GM23338 (cell line): ENCODE results near the gene EPHA6. TPM values are rescaled to one million over a fixed set of nuclear protein-coding genes. Genes with fewer than 3 reads are reported as not detected.

Experiments used
- ATAC-seq: fragments of 200-7000 bp; cut with Tn5 transposase; 3 replicates; pipeline ENCODE4 v1.9.1; 2020
- DNase-seq: peaks from one replicate; pipeline ENCODE4 v3.0.0-alpha.2; 2015; ENCODE audit warnings: low spot score
- H2AFZ ChIP-seq: fragments of 200-600 bp; sonication (generic); 2 replicates; pipeline ENCODE4 v1.8.0; 2016; ENCODE audit warnings: antibody characterized with exemption, mild to moderate bottlenecking, moderate library complexity
- H3F3A ChIP-seq: fragments of 200-600 bp; sonication (generic); replicated peaks from 2 replicates; pipeline ENCODE4 v1.8.0; 2017; ENCODE audit warnings: antibody characterized with exemption, mixed run types, low read depth
- H3K27ac ChIP-seq: fragments of 200-600 bp; sonication (generic); 2 replicates; pipeline ENCODE4 v1.6.1; 2016; ENCODE audit warnings: low read depth
- H3K27me3 ChIP-seq: fragments of 200-600 bp; sonication (generic); 2 replicates; pipeline ENCODE4 v1.8.0; 2016; ENCODE audit warnings: mild to moderate bottlenecking, mixed run types, moderate library complexity; ENCODE audit not compliant: insufficient read depth
- H3K36me3 ChIP-seq: fragments of 200-600 bp; sonication (generic); 2 replicates; pipeline ENCODE4 v1.8.0; 2016; ENCODE audit warnings: mild to moderate bottlenecking; ENCODE audit not compliant: insufficient read depth
- H3K4me1 ChIP-seq: fragments of 200-600 bp; sonication (generic); 2 replicates; pipeline ENCODE4 v1.8.0; 2016; ENCODE audit warnings: mild to moderate bottlenecking, moderate library complexity; ENCODE audit not compliant: insufficient read depth
- H3K4me2 ChIP-seq: fragments of 200-600 bp; sonication (generic); 2 replicates; pipeline ENCODE4 v1.7.1; 2017; ENCODE audit warnings: mixed run types
- H3K4me3 ChIP-seq: fragments of 200-600 bp; sonication (generic); 2 replicates; pipeline ENCODE4 v1.6.1; 2016; ENCODE audit warnings: mixed run types
- H3K79me2 ChIP-seq: fragments of 200-600 bp; sonication (generic); replicated peaks from 2 replicates; pipeline ENCODE4 v1.8.0; 2017; ENCODE audit warnings: mild to moderate bottlenecking; ENCODE audit not compliant: insufficient read depth
- H3K9me2 ChIP-seq: fragments of 200-600 bp; sonication (generic); 2 replicates; pipeline ENCODE4 v1.8.0; 2017; ENCODE audit not compliant: insufficient read depth
- H4K20me1 ChIP-seq: fragments of 200-600 bp; sonication (generic); replicated peaks from 2 replicates; pipeline ENCODE4 v1.8.0; 2017; ENCODE audit warnings: mild to moderate bottlenecking; ENCODE audit not compliant: insufficient read depth
- H3K27ac Mint-ChIP-seq: 2 replicates; pipeline ENCODE4 v1.8.0; 2020; ENCODE audit warnings: inconsistent platforms, mild to moderate bottlenecking, moderate library complexity, mixed read lengths
- H3K27me3 Mint-ChIP-seq: 3 replicates; pipeline ENCODE4 v1.8.0; 2022; ENCODE audit warnings: low read depth, mild to moderate bottlenecking, moderate library complexity, mixed read lengths, inconsistent platforms; ENCODE audit not compliant: insufficient read depth, poor library complexity
- H3K36me3 Mint-ChIP-seq: 3 replicates; pipeline ENCODE4 v1.8.0; 2021; ENCODE audit warnings: low read depth, mild to moderate bottlenecking, inconsistent platforms, moderate library complexity, mixed read lengths
- H3K4me1 Mint-ChIP-seq: 3 replicates; pipeline ENCODE4 v1.8.0; 2020; ENCODE audit warnings: mild to moderate bottlenecking, inconsistent platforms, mixed read lengths
- H3K4me3 Mint-ChIP-seq: 3 replicates; pipeline ENCODE4 v1.8.0; 2021; ENCODE audit warnings: moderate library complexity, mild to moderate bottlenecking, inconsistent platforms, mixed read lengths
- H3K9me3 Mint-ChIP-seq: 3 replicates; pipeline ENCODE4 v1.8.0; 2020; ENCODE audit warnings: moderate library complexity, mild to moderate bottlenecking, inconsistent platforms, mixed read lengths
- CREB1 ChIP-seq: fragments of 250-450 bp; sonication (Bioruptor Pico); IDR thresholded peaks from 2 replicates; pipeline ENCODE4 v1.5.0; 2020; ENCODE audit warnings: low read depth, mild to moderate bottlenecking, moderate library complexity
- EZH2 ChIP-seq: fragments of 200-600 bp; sonication (generic); IDR thresholded peaks from one replicate; pipeline ENCODE4 v1.8.0; 2017; ENCODE audit warnings: antibody characterized with exemption, mild to moderate bottlenecking, low read depth; ENCODE audit not compliant: unreplicated experiment
- JUNB ChIP-seq: IDR thresholded peaks from one replicate; pipeline ENCODE4 v1.6.1; 2016; ENCODE audit warnings: antibody characterized with exemption; ENCODE audit not compliant: unreplicated experiment
- NANOG ChIP-seq: IDR thresholded peaks from 2 replicates; pipeline ENCODE4 v1.6.1; 2016; ENCODE audit warnings: antibody characterized with exemption, borderline replicate concordance
- POLR2AphosphoS5 ChIP-seq: IDR thresholded peaks from 2 replicates; pipeline ENCODE4 v1.6.1; 2016; ENCODE audit warnings: antibody characterized with exemption, low read depth
- STAT1 ChIP-seq: IDR thresholded peaks from one replicate; pipeline ENCODE4 v1.6.1; 2016; ENCODE audit warnings: antibody characterized with exemption; ENCODE audit not compliant: unreplicated experiment
- ZNF331 ChIP-seq: fragments of 250-450 bp; sonication (Bioruptor Pico); IDR thresholded peaks from 2 replicates; pipeline ENCODE4 v1.5.0; 2020; ENCODE audit warnings: low read depth, mild to moderate bottlenecking, moderate library complexity
- polyA plus RNA-seq: library from polyadenylated mRNA; unstranded; fragments of >200 nt; fragmentation: Nextera tagmentation; extraction: Ambion mirVana; gene quantifications from 2 replicates; pipeline ENCODE4 v1.2.1, GENCODE V29; 2016
- total RNA-seq: library from RNA; depleted of rRNA; stranded (reverse); fragments of >200 nt; shearing (Covaris generic); gene quantifications from 2 replicates; pipeline ENCODE4 v1.2.3, GENCODE V29; 2014
- TF ChIP-seq, protein P1 (sequence below), 2 experiments: fragments of 200-600 bp in 1 of 2; sonication (generic) in 1 of 2; conservative IDR thresholded peaks; 2 replicates each; pipeline versions ENCODE4 v1.5.1 to v1.6.1; 2016 to 2017; ENCODE audit warnings: antibody characterized with exemption in 2 of 2, low read depth in 2 of 2, mild to moderate bottlenecking in 2 of 2, moderate library complexity in 1 of 2
- TF ChIP-seq, protein P2 (sequence below): IDR thresholded peaks from one replicate; pipeline ENCODE4 v1.6.1; 2018; ENCODE audit warnings: antibody characterized with exemption; ENCODE audit not compliant: unreplicated experiment

Gene EPHA6
- total and polyA plus RNA-seq, 2 experiments from 2014 or later = 0.37 to 2.6 TPM

DNA sequence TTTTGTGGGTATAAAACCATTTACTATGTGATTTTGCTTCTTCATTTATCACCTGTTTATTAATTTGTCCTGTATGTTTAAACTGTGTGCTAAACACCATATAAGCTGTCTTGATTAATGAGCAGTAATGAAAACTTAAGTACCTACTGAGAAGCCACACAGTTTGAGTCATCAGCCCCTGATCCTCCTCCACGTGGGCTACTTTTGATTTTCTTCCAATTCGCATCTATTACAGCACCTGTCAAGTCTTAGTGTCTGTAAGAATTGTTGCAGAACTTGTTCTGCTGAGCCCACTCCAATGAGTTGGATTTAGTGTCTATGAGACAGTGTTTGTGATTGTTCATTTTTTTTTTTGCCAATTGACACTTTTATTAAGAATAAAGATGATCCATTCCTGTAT, 16.8 kb downstream of the EPHA6 start (continued):
- TF ChIP-seq CREB1 (CRISPR knock-in tag) (no peak), STAT1 (no peak)
- TF ChIP-seq, protein P1, sequence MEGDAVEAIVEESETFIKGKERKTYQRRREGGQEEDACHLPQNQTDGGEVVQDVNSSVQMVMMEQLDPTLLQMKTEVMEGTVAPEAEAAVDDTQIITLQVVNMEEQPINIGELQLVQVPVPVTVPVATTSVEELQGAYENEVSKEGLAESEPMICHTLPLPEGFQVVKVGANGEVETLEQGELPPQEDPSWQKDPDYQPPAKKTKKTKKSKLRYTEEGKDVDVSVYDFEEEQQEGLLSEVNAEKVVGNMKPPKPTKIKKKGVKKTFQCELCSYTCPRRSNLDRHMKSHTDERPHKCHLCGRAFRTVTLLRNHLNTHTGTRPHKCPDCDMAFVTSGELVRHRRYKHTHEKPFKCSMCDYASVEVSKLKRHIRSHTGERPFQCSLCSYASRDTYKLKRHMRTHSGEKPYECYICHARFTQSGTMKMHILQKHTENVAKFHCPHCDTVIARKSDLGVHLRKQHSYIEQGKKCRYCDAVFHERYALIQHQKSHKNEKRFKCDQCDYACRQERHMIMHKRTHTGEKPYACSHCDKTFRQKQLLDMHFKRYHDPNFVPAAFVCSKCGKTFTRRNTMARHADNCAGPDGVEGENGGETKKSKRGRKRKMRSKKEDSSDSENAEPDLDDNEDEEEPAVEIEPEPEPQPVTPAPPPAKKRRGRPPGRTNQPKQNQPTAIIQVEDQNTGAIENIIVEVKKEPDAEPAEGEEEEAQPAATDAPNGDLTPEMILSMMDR (conservative IDR thresholded peaks at IDR 0.05; ENCODE audit: low read depth in 2 of 2) = no peak

DNA sequence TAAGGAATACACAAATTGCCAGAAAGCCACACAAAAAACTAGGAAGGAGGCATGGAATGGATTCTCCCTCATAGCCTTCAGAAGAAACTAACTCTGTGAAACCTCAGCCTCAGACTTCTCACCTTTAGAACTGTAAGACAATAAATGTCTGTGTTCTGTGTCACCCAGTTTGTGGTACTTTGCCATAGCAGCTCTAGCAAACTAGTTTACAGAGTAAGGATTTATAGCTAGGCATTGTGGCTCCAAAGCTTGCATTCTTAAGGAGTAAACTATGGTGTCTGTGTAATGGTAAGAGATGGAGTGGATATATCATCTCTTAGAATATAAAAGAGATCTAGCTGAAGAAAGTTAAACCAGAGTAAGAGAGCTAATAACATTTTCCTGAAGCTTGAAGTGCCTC, 18.9 kb downstream of the EPHA6 start:
- no peaks in the 10 kb centered on the region for H3K27me3 ChIP-seq
- no peak for DNase-seq
- Mint-ChIP-seq H3K27me3 (no peaks in the 10 kb centered on the region), H3K9me3 (no peaks in the 10 kb centered on the region), H3K4me1 (no peaks in the 10 kb centered on the region), H3K4me3 (no peak overlapping the region), H3K36me3 (no peaks in the 10 kb centered on the region), H3K27ac (no peak overlapping the region)
- H4K20me1 ChIP-seq = no peaks in the 10 kb centered on the region
- no peak overlapping the region for H2AFZ ChIP-seq
- no peak for ATAC-seq
- no peaks in the 10 kb centered on the region for H3K4me1 ChIP-seq
- no peak overlapping the region for H3K27ac ChIP-seq
- no peaks in the 10 kb centered on the region for H3K9me2 ChIP-seq
- H3K4me3 ChIP-seq = no peak overlapping the region
- no peak overlapping the region for H3K4me2 ChIP-seq
- no peaks in the 10 kb centered on the region for H3F3A ChIP-seq
- no peak for TF ChIP-seq JUNB
- TF ChIP-seq POLR2AphosphoS5 = no peak
- TF ChIP-seq STAT1 = no peak
- TF ChIP-seq CREB1 (CRISPR knock-in tag) = no peak
- no peak for TF ChIP-seq NANOG
- H3K79me2 ChIP-seq = no peaks in the 10 kb centered on the region
- no peaks in the 10 kb centered on the region for H3K36me3 ChIP-seq

DNA sequence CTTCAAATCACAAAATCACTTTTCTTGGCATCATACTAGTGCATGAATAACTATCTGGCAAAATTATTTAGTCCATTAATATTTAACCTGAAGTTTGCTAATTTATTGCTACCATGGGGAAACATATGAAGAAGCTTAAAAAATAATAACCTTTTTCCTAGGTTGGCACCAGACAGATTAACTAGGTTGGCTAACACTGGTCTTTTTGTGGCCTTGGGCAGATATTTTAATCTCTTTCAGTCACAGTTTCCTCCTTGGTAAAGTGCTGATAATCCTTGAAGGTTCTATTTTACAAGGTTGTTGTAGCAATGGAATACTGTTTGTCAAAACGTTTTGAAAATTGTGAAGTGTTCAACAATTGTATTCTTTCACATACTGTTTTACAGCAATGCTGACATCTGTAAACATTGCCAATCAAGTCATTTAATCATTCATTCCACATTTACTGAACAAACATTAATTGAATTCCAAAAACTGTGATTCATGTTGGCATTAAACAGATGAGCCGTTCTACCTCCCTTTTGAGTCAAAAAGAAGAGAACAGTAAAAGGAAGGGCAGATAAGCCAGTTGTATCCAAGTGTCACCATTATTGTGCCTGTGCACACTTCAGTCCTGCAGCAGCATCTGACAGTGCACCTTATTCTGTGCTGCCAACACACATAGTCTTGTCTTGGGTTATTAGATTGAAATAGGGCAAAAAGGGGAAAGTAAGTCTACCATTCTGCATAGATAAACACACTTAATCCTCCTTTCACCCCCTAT, 21.9 kb downstream of the EPHA6 start:
- Histone ChIP-seq H3K79me2 (no peaks in the 10 kb centered on the region), H3F3A (no peaks in the 10 kb centered on the region), H4K20me1 (no peaks in the 10 kb centered on the region), H3K4me2 (no peak overlapping the region), H2AFZ (no peak overlapping the region), H3K27ac (no peak overlapping the region), H3K9me2 (no peaks in the 10 kb centered on the region), H3K4me3 (no peak overlapping the region), H3K27me3 (no peaks in the 10 kb centered on the region), H3K4me1 (no peaks in the 10 kb centered on the region), H3K36me3 (no peaks in the 10 kb centered on the region)
- Mint-ChIP-seq H3K36me3 (no peaks in the 10 kb centered on the region), H3K9me3 (no peaks in the 10 kb centered on the region), H3K27me3 (no peaks in the 10 kb centered on the region), H3K27ac (no peak overlapping the region), H3K4me3 (no peak overlapping the region), H3K4me1 (no peaks in the 10 kb centered on the region; the same call in 2 of the 3 replicates)
- no peak for DNase-seq
- ATAC-seq = no peak
- TF ChIP-seq EZH2 (no peak), NANOG (no peak), ZNF331 (CRISPR knock-in tag) (no peak), STAT1 (no peak), CREB1 (CRISPR knock-in tag) (no peak)
- TF ChIP-seq, protein P2, sequence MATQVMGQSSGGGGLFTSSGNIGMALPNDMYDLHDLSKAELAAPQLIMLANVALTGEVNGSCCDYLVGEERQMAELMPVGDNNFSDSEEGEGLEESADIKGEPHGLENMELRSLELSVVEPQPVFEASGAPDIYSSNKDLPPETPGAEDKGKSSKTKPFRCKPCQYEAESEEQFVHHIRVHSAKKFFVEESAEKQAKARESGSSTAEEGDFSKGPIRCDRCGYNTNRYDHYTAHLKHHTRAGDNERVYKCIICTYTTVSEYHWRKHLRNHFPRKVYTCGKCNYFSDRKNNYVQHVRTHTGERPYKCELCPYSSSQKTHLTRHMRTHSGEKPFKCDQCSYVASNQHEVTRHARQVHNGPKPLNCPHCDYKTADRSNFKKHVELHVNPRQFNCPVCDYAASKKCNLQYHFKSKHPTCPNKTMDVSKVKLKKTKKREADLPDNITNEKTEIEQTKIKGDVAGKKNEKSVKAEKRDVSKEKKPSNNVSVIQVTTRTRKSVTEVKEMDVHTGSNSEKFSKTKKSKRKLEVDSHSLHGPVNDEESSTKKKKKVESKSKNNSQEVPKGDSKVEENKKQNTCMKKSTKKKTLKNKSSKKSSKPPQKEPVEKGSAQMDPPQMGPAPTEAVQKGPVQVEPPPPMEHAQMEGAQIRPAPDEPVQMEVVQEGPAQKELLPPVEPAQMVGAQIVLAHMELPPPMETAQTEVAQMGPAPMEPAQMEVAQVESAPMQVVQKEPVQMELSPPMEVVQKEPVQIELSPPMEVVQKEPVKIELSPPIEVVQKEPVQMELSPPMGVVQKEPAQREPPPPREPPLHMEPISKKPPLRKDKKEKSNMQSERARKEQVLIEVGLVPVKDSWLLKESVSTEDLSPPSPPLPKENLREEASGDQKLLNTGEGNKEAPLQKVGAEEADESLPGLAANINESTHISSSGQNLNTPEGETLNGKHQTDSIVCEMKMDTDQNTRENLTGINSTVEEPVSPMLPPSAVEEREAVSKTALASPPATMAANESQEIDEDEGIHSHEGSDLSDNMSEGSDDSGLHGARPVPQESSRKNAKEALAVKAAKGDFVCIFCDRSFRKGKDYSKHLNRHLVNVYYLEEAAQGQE = no peak
- TF ChIP-seq, protein P1 (conservative IDR thresholded peaks at IDR 0.05; ENCODE audit: low read depth in 2 of 2) = no peak
